HG03469 (cell line): ENCODE measurements around the gene WFDC12.

Experiments used
- ATAC-seq: cut with Tn5 transposase; IDR thresholded peaks from one replicate; pipeline ENCODE4 v1.9.1; 2021; ENCODE audit warnings: mild to moderate bottlenecking, moderate library complexity, moderate number of reproducible peaks; ENCODE audit not compliant: unreplicated experiment

The WFDC12 gene

DNA sequence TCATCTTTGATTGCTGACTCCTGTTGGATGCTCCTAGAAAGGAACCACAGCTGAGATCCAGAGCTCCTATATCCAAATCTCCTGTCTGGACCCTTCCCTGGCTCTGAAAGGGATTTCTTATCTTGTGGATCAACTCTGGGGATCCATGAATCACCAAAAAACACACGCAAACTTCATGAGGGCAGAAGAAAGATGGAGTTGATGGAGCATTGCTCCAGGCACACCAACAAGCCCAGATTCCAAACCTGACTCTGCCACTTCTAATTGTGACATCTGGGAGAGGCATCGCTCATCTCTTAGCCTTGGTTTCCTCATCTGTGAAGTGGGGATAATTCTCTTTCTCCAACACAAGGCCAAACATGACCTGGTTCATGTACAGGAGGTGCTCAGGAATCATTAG lies 30.1 kb downstream of the WFDC12 start:
- no peak for ATAC-seq

DNA sequence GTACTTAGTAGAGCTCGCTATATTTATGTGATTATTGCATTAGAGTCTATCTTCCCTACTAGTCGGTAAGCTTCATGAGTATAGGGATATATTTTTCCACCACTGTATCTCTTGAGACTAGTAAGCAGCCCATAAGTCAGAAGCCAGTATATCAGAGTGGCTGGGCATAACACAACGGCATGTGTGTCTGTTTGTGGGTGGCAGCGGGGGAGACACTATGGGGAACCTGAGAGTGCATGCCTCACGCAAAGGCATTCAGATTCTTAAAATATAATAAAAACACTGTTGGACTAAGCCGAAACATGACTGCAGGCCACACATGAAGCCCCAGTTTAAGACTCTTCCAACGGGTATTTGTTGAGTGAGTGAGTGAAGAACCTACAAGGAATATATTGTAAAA lies 31.4 kb downstream of the WFDC12 start:
- no peak for ATAC-seq

DNA sequence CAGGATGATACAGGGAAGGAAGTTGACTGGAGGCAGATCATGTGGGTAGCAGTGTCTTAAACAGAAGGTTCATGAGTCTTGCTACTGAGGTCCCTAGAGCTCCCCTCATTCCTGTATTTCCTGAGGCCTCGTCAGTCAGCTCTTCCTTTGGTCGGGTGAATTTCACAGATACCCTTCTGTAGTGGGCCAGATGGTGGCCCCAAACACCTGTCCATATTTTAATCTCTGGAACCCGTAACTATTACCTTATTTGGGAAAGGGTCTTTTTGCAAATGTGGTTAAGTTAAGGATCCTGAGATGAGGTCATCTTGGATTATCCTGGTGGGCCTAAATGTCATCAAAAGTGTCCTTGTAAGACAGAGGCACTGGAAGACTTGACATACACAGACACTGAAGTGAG lies 32.9 kb downstream of the WFDC12 start:
- no peak for ATAC-seq

DNA sequence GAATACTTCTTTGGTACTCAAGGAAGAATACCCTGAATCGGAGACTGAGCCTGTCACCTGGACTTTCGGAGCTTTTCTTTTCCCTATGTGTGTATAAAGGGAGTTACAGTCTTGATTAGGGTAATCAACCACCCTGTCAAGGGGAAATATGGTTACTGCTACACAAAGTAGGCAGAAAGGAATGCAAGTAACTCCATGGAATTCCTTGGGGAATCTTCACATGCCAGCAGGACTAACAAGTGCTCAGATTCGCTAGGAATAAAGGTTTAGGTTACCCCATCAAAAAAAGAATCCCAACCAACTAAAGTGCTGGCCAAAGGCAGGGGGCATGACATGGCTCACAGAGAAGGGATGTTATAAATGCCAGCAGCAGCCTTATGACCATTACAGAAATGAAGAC lies 33.8 kb downstream of the WFDC12 start:
- ATAC-seq: no peak

DNA sequence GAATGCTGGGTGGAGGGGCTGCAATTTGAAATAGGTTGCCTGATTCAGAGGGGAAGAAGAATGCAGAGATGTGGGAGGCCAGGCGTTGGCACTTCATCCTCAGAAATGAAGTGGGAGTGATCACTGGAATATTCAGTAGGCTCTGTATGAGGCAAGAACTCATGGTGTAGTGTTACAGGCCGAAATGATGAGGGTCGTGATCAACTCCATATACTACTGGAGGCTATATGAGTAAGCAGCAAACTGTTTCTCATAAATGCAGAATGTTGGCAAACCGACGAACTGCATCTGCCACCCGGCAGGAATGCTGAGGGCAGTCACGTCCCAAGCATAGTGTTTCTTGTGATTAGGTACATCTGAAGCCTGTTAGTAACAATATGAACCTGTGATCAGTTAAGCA lies 36.0 kb downstream of the WFDC12 start:
- no peak for ATAC-seq

DNA sequence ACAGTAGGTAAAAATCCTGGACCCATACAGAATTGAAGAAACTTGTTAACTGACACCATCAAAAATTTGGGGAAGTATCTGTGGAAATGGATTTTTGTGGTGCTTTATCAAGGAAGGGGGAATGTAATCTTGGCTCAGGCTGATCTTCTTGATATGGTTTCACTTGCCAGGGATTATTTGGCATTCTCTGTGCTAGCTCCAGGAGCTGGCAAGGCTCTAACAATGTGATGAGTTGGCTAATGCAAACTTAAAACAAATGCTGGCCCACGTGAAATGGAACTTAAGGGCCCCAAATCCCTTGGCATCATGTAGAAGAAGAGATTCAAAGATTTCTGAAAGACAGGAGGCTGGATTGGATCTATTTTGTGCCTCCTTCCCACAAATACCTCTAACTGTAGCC lies 36.5 kb downstream of the WFDC12 start:
- no peak for ATAC-seq

DNA sequence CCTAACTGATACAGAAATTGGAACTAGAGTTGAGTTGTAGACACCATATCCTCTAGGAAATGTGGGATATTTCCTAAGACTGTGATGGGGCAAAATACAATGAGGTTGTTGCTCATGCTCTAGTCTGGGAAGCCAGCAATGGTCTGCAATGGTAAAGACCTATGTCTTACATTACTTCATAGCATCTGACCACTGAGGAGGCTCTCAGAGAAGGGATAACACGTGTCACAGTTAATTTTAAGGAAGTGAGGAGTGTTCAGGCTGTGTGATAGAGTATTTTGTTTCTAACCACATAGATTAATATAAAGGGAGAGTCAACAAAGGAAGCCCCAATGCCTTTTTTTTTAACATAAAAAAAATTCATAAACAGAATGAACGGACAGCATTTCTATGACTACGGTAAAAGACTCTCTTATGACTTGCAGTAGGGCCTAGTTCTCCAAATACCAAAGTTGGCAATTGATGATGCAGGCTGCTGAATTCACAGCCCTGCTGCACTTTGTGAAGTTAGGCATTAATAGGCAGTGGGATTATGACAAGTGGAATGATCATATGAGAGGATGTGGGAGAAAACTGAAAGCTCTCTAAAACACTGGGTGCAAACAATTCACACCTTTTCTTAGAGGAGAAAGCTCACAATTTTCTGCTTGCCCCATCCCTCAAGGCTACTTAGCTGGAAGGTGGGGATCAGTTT lies 37.0 kb downstream of the WFDC12 start:
- ATAC-seq: no peak

DNA sequence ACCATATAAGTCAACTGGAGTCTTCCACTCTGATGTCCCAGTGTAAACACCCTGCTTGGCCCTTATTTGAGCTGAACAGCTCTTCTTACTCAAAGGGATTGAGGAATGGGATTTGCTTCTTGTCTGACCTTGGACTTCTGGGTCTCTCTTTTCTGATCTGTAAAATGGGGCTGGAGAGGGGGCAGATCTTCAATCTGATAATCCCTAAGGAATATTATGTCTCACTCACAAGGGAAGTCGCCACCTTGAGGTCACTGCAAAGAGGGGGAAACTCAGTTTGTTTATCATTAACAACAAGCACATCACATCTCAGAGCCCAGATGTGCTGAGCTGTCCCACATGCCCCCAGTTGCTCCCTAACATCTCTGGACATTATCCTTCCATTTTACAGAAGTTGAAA lies 38.4 kb downstream of the WFDC12 start:
- ATAC-seq: no peak

DNA sequence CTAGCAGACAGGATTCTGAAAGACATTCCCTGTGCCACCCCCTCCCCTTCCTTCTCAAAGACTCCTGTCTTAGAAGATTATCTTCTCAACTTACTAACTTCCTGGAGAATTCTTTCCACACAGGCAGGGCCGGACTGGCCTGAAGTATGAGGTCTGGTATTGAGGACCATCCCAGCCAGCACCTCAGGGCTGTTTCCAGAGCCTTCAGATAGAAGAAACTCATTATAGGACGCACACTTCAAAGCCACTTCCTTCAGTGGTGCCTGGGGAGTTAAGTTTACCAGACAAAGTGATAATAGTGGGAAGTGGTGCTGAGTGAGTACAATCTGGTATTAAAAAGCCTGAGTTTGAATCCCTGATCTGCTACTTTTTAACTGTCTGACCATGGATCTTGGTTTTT lies 39.0 kb downstream of the WFDC12 start:
- no peak for ATAC-seq

DNA sequence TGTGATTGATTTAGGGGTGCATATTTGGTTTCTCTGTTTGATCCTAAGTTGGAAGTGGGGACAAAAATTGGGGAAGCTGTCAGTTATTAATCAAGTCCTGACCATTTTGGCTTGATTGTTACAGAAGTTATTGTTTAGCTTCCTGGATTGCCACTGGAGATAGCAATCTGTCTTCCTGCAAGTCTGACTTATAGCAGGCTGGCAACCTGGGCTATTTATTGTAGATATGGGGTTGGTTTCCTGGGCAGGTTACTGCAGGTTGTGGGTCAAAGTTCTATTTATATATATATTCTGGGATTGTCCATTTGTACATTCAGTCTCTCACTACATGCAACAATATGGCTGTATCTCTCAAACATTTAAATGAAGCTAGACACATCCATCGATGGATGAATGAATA lies 41.1 kb downstream of the WFDC12 start:
- no peak for ATAC-seq

DNA sequence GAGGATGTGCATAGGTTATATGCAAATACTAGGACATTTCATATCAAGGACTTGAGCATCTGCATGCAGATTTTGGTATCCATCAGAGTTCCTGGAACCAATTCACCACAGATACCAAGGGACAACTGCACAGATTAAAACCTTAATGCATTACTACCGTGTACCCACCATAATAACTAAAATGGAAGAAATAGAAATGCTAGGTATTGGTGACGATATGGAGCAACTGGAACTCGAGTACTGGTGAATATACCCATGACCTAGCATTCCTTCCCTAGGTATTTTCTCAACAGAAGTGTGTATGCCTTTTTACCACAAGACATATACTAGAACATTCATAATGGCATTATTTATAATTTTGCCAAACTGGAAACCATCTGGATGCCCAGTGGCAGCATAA lies 41.8 kb downstream of the WFDC12 start:
- ATAC-seq: no peak

DNA sequence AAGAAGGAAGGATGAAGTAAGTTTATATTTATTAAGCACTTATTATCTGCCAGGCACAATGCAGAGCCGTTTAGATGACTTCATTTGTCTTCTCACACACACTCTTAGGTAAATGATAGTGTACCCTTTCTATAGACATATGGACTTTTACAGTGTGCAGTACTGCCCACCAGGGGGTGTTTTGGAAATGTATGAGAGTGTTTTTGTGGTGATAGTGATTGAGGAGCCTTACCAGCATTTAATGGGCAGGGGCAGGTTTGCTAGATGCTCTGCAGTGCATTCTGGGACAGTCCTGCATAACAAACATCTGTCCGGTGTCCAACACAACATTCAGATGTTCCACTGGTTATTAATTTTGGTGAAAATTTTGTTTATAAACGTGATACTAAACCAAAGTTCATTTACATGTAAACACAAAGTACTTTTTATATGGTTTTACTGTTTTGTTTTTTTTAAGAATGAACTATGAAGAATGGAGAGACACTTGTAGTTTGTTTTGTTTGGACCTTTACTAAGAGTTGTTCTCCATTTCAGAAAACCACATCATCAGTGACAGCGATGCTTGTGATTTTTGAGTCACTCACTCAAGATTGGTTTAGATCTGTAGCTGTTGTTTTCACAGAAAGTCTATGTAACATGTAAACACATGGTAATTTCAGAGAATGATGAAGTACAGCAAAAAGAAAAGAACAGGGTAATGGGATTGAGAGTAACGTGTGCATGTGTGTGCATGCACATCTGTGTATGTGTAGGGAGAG lies 43.2 kb downstream of the WFDC12 start:
- ATAC-seq: no peak

DNA sequence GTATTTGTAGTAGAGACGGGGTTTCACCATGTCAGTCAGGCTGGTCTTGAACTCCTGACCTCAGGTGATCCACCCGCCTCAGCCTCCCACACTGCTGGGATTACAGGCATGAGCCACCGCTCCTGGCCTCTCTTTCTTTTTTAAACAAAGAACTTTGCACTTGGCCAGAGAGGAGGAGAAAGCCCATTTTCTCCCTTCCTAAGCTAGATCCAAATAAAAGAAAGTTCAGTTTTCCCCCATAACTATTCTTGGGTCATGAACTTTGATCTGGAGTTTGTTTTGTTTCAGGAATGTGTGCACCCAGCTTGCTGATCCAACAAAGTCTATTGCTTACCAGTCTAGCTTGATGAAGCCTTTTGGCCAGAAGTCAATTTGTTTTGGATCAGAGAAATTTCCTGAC lies 46.7 kb downstream of the WFDC12 start:
- no peak for ATAC-seq
